Lower lobe of right lung (tissue), 2 donors: Measurements from ENCODE around the gene AMDHD1. TPM values are rescaled to one million over a fixed set of nuclear protein-coding genes. Genes with fewer than 3 reads are reported as not detected.

Source experiments
- ATAC-seq, 2 donors: fragments of 200-7000 bp; cut with Tn5 transposase; one replicate each; pipeline ENCODE4 v1.9.1; 2020 to 2022; ENCODE audit warnings: mild to moderate bottlenecking in 2 of 2, moderate library complexity in 2 of 2
- DNase-seq: peaks from one replicate; pipeline ENCODE4 v3.0.0-alpha.2; 2020
- H3K27ac ChIP-seq: fragments of 200-600 bp; one replicate; pipeline ENCODE4 v1.8.0; 2022
- H3K27me3 ChIP-seq: fragments of 200-600 bp; one replicate; pipeline ENCODE4 v1.8.0; 2022; ENCODE audit warnings: low read depth
- H3K36me3 ChIP-seq: fragments of 200-600 bp; one replicate; pipeline ENCODE4 v1.8.0; 2022; ENCODE audit warnings: mild to moderate bottlenecking
- H3K4me1 ChIP-seq: fragments of 200-600 bp; one replicate; pipeline ENCODE4 v1.8.0; 2022
- H3K4me3 ChIP-seq: fragments of 200-600 bp; one replicate; pipeline ENCODE4 v1.8.0; 2022; ENCODE audit warnings: mild to moderate bottlenecking
- H3K9me3 ChIP-seq: fragments of 200-600 bp; one replicate; pipeline ENCODE4 v1.8.0; 2022
- CTCF ChIP-seq: fragments of 200-600 bp; IDR thresholded peaks from one replicate; pipeline ENCODE4 v1.8.0; 2022; ENCODE audit warnings: antibody characterized with exemption, mild to moderate bottlenecking
- intact Hi-C: fragments of 100-400 bp; cut with DNase I; formaldehyde crosslinking; loops from one replicate; pipeline ENCODE4 v1.11.0; 2022
- total RNA-seq: library from RNA; stranded (reverse); fragmentation: NEBNext Ultra II Directional; extraction: Animal tissue kit (Norgen Biotek cat#: 25700); gene quantifications from one replicate; pipeline ENCODE4 v1.2.1, GENCODE V29; 2021
- donor health status: DM: no; HTN: yes; CAD: no; lungs with severe emphysema.

The AMDHD1 gene
- total RNA-seq, 1 donor from 2014 or later: 1.8 TPM

DNA sequence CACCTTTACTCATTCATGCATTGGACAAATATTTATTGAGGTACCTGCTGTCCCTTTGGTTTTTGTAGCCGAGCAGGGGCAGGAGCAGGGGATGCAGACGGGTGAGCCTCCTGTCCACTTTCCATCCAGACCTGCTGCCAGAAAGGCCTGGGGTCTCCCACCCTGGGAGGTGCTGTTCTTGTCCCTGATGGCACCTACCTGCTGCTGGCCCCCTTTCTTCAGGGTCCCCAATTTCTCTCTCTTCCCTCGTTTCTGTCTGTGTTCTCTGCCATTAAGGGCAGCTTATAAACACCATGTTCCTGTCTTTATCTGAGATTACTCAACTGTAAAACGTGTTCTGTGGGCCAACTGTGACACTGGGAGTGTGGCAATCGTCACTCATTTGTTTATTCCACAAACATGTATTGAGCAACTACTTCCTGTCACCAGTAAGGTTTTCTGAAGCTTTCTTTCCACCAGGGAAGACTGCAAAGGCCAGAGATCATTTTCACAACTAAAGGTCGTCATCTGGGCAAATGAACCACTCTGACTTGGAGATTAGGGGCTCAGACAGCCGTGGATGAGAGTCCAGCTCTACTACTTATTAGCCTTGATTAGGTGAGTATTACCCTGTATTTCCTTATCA is 53.0 kb downstream of the AMDHD1 start, which contains the start of gene HAL:
Gene HAL (minus strand): TSS at position 311 of the 625 bp plus-strand sequence. CDS start 434 bp downstream, outside the sequence.
- Histone ChIP-seq H3K4me1 (peaks cover 27% of the 10 kb centered on the region), H3K27me3 (no peaks in the 10 kb centered on the region), H3K4me3 (peak within 1 kb of the TSS; percentile 14), H3K36me3 (peaks cover 19% of the 10 kb centered on the region), H3K27ac (peak within 1 kb of the TSS; percentile 63), H3K9me3 (no peaks in the 10 kb centered on the region)
- peak; percentile 59 for DNase-seq
- peak; percentile 73 to 74 for ATAC-seq
- TF ChIP-seq CTCF: no peak
- intact Hi-C loops: no loop called here

- intact Hi-C loops: no loop called here
- no peak for TF ChIP-seq CTCF
- DNase-seq: no peak
- Histone ChIP-seq H3K27ac (peak overlapping the region; percentile 10), H3K4me1 (peaks cover 27% of the 10 kb centered on the region), H3K27me3 (no peaks in the 10 kb centered on the region), H3K9me3 (no peaks in the 10 kb centered on the region), H3K36me3 (peaks cover 30% of the 10 kb centered on the region), H3K4me3 (no peak overlapping the region)
- ATAC-seq: no peak
Measured at GRCh38 chr12:95997276-95997675, 54.1 kb downstream of the AMDHD1 start.

GRCh38 chr12:95997911-95998510 is 54.9 kb downstream of the AMDHD1 start:
- H3K4me1 ChIP-seq: peaks cover 27% of the 10 kb centered on the region
- H3K36me3 ChIP-seq: peaks cover 38% of the 10 kb centered on the region
- no peaks in the 10 kb centered on the region for H3K9me3 ChIP-seq
- no peak for TF ChIP-seq CTCF
- intact Hi-C loops: no loop called here
- H3K27me3 ChIP-seq: no peaks in the 10 kb centered on the region
- H3K27ac ChIP-seq: peak overlapping the region; percentile 27
- DNase-seq (no peak), ATAC-seq (peak; percentile 4 to 53)
- H3K4me3 ChIP-seq: no peak overlapping the region

GRCh38 chr12:95998611-95999286 is 55.6 kb downstream of the AMDHD1 start:
- TF ChIP-seq CTCF: peak; percentile 64
- ATAC-seq (peak; percentile 83 to 85), DNase-seq (no peak)
- Histone ChIP-seq H3K27ac (peak overlapping the region; percentile 27), H3K4me3 (no peak overlapping the region), H3K36me3 (peaks cover 45% of the 10 kb centered on the region), H3K9me3 (no peaks in the 10 kb centered on the region), H3K4me1 (peaks cover 27% of the 10 kb centered on the region), H3K27me3 (no peaks in the 10 kb centered on the region)
- intact Hi-C loops: no loop called here

- TF ChIP-seq CTCF: no peak
- Histone ChIP-seq H3K36me3 (peaks cover 52% of the 10 kb centered on the region), H3K9me3 (no peaks in the 10 kb centered on the region), H3K4me3 (no peak overlapping the region), H3K27me3 (no peaks in the 10 kb centered on the region), H3K4me1 (peaks cover 27% of the 10 kb centered on the region), H3K27ac (no peak overlapping the region)
- no peak for ATAC-seq
- intact Hi-C loops: no loop called here
- DNase-seq: no peak
Measured at GRCh38 chr12:95999484-95999883, 56.4 kb downstream of the AMDHD1 start.
